CD4-positive, alpha-beta T cell treated with Interleukin-10 for 1 hour (primary cell): ENCODE results near the gene CFAP53.

ENCODE experiments used
- DNase-seq: peaks from one replicate; pipeline ENCODE4 v3.0.0-alpha.2; 2020

CFAP53 gene

DNA sequence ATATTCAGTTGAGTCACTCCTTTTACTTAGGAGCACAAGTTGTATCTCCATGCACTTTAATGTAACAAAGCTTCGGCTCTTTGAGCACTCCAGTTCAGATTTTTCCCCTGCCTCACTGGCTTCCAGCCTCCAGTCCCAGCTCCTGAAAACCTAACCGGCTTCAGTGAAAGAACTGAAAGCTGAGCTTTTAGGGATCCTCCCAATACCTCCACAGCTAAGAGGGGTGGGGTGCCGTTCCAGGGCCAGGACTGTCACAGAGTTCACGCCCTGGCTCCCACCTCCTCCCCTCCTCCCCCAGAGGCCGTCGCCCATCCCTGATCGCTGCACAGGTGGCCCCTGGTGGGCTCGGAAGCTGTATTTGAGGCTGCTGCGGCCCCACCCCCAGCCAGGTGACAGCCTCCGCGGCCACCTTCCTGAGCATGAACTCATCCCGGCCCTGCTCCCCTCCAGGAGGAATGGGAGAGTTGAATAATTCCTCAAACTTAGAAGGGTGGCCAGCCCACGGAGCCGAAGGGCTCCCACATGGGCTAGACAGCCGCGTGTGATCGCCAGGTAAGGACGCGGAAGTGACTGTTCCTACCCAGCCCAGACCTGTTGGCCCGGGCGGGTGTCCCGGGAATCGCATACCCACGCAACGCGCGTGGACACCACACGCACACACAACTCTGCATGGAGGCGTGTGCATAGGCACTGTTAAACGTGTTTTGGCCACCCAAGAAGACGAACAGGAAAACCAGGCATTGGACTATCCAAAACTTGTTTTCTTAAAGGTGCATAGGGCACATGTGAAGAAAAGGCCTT, 73.1 kb downstream of the CFAP53 start:
- DNase-seq: no peak

DNA sequence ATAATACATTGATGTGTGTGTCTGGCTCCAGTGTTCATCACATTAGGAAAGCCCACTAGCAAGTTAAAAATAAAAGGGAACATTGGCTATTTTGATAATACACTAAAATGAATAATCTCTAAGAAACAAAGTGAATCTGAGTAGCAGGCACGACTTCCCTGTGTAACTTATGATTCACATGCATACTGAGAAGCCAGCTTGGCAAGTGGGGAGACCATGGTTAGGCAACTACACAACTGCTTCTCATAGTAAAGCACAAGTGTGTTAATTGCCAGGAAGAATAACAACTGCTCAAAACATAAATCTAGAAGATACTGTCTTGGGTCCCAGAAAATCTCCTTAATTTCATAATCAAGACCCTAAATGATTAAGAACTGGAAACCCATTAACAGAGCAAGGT, 75.4 kb downstream of the CFAP53 start:
- DNase-seq: no peak

DNA sequence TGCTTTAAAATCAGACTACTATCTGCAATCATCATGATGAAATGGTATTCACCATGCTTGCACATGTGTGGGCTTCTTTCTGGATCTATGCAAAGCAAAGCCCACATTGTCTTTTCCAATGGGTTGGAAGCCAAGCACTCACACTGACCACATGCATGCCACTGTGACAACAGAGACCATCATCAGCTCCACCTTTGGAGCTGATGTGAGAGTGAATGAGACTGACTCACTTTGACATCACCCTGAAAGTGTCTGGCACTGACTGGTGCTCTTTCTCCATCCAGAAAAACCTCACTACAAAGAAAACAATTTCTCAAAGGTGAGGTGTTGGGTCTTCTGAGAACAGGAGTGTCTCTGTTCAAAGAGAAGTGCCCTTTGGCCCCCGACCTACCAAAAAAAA, 76.1 kb downstream of the CFAP53 start:
- no peak for DNase-seq

DNA sequence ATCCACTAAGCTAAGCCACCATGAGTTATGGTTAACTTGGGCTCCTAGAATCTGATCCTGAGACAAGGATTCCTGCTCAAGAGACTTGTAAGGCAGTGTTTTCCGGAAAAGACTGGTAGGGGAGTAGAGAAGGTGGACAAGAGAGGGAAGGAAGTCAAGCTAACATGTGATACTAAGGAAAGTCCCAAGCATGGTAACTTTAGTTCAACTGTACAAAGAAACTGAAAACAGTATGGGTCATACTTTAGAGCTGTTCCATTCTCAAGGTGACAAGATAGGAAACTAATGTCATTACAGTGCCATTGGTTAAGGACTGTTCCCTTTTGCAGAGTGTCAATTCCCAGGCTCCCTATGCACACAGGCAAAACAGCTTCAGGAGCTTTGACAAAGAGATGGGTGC, 77.1 kb downstream of the CFAP53 start:
- DNase-seq: no peak

DNA sequence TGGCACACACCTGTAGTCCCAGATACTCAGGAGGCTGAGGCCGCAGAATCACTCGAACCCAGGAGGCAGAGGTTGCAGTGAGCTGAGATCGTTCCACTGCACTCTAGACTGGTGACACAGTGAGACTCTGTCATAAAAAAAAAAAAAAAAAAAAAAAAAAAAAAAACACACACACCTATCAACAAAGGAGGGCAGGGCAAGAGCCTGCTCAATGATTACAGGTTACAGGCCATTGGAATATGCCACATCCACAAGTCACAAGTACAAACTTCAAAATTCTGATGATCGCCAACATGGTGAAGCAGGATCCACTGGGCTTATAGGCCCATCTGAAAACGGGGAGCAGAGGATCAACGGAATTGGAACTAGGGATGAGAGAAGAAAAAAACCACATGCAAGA, 77.6 kb downstream of the CFAP53 start:
- no peak for DNase-seq

DNA sequence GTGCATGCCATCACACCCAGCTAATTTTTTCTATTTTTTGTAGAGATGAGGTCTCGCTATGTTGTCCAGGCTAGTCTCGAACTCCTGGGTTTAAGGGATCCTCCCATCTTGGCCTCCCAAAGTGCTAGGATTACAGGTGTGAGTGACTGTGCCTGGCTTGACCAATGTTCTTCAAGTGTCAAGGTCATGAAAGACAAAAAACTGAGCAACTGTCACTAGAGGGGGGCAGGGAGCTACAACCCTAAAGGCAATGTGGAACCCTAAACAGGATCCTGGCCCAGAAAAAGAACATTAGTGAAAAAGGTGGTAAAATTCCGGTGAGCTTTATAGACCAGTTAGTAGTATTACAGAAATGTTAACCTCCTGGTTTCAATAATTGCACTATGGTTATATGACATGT, 78.6 kb downstream of the CFAP53 start:
- DNase-seq: no peak

DNA sequence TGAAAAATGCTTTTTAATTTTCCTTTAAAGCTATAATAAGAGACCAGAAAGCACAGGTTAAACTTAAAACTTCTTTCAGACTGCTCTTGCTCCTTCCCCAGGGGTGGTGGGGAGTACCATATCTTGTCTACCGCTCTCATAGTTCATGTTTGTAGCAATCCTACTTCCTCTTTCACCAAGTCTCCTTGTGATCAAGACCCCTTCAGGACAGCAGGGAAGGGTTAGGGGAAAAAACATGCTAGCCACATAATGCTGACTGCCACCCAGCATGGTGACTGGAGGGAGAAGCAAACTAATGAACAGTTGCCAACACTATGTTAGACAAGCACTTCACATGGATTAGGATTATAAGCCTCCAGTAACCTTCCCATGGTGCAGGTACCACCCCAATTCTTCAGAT, 79.9 kb downstream of the CFAP53 start:
- no peak for DNase-seq

DNA sequence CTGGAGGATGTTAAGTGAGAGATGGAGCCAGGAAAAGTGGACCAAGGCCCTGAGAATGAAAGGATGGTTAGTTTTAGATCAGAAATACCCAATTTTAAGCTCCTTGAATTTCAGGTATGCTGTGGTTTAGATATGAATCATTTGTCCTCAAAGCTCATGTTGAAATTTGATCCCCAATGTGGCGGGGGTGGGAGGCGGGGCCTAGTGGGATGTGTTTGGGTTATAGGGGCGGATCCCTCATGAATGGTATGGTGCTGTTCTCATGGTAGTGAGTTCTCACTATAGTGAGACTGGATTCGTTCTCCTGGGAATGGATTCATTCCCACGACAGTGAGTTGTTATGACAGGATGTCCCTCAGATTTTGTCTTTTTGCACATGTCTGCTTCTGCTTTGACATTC, 82.7 kb downstream of the CFAP53 start:
- no peak for DNase-seq

DNA sequence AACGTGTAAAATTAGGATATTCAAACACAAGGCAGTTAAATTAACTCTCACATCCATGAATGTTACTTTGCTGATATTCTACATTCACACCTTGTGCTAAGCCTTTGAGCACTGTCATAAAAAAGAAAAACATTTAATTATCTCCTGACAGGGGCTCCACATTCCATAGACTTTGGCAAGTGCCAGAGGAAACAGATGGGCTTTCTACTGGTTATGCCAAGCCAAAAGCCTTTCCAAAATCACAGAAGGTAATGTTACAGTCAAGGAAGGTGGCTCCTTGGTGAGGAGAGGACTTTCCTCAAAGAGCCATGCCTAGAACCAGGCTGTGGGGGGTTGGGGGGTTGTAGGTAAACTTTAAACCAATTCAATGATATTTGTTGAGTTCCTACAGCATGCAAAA, 83.8 kb downstream of the CFAP53 start:
- DNase-seq: no peak

DNA sequence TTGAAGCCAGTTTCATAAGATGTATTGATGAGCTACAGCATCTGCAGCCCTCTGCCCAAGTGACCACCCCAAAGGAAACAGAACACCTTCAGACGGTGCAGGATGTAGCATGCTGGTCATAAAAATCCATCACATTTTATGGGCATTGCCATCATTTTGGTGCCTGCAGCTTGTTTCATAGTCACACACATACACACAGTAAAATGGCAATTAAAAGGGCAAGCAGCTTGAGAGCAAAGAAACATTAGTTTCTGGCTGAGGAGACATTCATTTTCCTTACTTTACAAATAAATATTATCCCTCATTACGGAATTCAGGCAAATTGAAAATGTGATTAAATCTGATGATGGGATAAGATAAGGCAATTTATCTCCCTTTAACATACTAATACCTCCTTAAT, 84.7 kb downstream of the CFAP53 start:
- DNase-seq: no peak

DNA sequence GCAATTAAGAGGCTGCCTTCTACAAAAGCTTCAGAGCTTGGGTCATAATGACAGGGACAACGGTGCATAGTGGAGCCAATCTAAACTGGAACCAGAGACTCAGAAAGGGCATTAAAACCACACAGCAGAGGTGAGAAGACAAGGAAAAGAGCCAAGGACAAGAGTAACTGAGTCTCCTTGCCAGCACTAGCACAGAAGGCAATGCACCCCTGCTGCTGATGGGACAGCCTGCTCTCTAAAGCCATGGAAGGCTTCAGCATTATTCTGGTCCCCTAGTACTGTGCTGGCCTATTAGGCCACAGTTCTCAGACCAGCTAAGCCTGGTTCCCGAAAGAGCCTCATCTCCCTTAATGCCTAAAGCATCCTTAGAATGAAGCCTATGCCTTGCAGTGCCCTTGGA, 86.8 kb downstream of the CFAP53 start:
- DNase-seq: no peak

DNA sequence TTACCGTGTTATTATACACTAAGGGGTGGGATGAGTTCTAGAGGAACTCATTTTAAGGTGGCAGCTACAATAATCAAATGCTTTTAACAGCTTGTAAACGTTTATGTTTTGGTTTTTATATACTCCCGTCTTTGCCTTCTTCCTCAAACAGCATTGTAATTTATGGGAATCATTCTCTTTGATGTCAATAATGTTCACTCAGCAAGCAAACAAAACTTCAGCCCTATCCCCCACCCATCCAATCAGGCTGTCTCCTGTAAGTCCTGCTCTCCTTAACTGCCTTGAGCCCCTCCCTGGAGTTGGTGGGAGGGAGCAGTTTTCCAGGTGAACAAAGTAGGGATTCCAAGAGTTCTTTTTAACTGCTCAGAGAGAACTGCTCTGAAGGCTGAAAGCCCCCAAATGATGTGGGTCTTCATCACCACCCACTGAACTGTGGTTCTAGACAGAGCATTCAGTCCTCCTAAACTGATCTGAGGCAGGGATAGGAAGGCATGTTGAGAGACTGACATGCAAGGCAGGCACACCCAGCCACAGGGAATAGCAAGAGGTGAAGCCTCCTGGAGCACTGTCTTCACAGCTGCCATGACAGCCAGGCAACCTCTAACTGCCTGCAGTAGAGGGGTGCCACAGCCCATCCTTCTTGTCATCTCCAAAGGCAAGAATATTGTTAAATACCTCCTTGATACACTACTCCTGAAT, 88.9 kb downstream of the CFAP53 start:
- no peak for DNase-seq
